Islet of Langerhans (tissue), 1 donor: ENCODE measurements around the gene OTOG.

Experiments used
- FAIRE-seq: peaks from one replicate; lab custom pipeline; 2011; peaks lifted over from hg19 to GRCh38; lab: Jason Lieb, UNC

The OTOG gene

GRCh38 chr11:17561111-17561415 is 14.0 kb downstream of the OTOG start:
- no peak for FAIRE-seq

DNA sequence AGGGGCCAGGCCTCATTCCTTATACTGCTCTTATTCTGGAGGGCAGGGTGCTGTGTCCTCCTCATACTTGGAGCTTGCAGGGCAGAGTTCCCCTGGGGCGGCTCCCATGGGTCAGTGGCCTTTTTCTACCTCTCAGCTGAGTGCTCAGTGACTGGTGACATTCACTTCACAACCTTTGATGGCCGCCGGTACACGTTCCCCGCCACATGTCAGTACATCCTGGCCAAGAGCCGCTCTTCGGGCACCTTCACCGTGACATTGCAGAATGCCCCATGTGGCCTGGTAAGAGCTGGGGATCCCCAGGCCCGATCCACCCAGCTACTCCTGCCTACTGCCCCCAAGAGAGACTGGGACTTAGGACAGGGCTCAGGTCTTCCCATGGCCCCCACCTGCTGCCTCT is 14.5 kb downstream of the OTOG start:
- FAIRE-seq, result no peak

DNA sequence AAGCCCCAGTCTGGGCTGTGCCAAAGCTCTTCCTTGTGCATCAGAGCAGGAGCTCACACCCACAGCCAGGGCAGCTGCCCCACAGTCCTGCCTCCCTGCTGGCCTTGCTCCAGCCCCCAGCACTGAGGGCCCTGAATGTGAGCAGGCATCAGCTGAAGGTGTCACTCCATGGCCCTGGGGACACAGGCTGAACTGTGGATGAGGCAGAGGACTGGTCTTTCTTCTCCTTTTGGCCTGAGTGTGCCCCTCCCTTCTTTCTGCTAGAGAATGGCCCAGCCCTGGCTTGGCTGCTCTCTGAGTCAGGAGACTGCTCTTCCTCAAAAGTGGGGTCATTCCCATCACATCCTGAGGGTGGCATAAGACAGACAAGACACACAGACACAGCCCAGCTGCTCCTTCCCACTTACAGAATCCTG is 16.2 kb downstream of the OTOG start:
- no peak for FAIRE-seq

GRCh38 chr11:17563961-17564686 is 17.1 kb downstream of the OTOG start:
- FAIRE-seq, result no peak

- FAIRE-seq, result no peak
Measured at GRCh38 chr11:17564687-17565042, 17.6 kb downstream of the OTOG start.

- no peak for FAIRE-seq
Measured at GRCh38 chr11:17568944-17569343, 21.9 kb downstream of the OTOG start.

DNA sequence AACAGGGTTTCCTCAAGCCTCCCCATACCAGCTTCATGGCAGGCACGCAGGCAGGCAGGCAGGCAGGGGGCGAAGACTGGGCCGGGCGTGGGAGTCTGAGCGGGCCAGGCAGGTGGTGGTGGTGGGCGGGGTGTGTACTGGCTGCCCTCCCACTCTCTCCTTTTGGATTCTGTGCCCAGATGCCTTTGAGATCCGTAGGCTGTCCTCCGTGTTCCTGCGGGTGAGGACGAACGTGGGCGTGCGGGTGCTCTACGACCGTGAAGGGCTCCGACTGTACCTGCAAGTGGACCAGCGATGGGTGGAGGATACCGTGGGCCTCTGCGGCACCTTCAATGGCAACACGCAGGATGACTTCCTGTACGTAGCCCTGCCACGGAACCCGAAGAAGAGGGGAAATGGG is 23.0 kb downstream of the OTOG start:
- no peak for FAIRE-seq

GRCh38 chr11:17571431-17572358 is 24.6 kb downstream of the OTOG start:
- no peak for FAIRE-seq

DNA sequence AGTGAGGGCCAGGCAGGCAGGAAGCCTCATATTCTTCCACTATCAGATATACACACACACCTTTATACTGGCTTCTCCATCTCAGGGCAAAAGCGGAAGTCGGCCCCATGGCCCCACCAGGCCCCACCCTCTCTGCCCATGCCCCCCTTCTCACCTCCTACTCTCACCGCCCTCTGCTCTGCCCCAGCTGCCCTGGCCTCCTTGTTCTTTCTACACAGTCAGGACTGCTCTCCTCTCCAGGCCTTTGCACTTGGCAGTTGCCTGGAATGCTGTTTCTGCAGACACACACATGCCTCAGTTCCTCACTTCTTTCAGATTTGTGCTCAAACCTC is 25.3 kb downstream of the OTOG start:
- FAIRE-seq, result no peak

- no peak for FAIRE-seq
Measured at GRCh38 chr11:17572791-17573460, 25.9 kb downstream of the OTOG start.

DNA sequence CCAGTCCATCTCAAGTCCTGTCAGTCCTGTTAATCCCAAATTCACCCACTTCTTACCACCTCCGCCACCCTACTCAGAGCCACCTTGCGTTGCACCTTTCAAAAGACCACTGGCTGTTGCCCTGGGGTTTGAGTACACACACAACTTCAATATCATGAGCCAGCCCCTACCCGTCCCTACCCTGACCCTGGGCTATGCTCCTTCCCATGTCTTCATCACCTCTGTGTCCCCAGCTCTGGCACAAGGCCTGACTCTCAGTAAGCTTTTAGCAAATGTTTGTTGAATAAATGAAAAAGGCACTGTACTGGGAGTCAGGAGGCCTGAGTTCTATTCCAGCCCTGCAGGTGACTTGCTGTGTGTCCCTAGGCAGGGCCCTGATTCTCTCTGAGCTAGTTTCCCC is 26.5 kb downstream of the OTOG start:
- FAIRE-seq, result no peak

DNA sequence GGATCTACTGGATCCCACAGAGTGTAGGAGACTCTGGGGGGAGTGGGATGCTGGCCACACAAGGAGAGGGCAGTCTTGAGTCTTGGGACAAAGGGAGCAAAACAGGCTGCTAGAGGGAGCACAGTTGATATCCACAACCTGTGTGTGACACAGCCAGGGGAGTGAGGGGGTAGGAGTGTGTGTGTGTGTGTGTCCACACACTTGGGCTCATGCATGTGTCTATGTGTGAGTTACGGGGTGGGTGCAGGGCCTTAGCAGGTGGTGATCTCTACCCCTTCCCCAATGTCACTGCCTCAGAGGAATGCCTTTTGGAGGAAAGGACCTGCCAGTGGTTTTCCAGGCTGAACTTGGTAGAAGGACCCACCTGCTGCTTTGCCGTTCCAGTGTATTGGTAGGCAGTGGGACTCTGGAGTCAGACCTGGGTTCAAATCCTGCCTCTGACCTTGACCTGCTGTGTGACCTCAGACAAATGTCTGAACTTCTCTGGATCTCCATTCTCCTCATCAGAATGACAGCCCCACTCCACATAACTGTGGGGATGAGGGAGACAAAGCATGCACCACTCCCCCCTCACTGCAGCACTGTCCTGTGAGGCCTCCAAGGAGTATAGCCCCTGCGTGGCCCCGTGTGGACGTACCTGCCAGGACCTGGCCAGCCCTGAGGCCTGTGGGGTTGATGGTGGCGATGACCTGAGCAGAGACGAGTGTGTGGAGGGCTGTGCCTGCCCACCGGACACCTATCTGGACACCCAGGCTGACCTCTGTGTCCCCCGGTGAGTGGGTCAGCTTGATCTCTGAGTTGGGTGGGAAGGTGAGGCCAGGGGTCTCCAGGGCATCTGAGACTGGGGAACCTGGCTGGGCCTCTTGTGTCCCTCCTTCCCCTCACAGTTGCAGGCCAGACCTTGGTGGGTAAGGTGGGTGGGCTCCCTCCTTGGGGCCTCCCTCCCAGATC is 27.4 kb downstream of the OTOG start:
- no peak for FAIRE-seq

GRCh38 chr11:17575431-17576425 is 28.7 kb downstream of the OTOG start:
- no peak for FAIRE-seq

- no peak for FAIRE-seq
Measured at GRCh38 chr11:17578296-17578695, 31.2 kb downstream of the OTOG start.

- FAIRE-seq, result no peak
Measured at GRCh38 chr11:17578958-17579357, 31.9 kb downstream of the OTOG start.

DNA sequence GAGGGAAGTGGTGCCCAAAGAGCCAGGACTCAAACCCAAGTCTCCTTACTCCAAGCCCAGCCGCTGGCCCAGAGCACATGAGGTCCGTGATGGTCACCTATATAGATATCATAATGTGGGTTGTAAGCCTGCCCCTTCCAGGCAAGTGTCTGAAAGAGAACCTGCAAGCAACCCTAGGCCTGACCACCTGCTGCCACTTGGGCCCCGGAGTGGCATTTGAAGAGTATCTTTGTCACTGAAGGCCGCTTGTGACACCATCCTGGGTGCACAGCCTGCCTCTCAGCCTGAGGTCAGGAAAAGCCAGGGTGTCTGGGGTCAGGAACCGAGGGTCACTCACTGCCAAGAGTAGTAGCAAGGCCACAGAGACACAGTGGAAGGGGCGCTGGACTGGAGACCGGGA is 32.4 kb downstream of the OTOG start:
- no peak for FAIRE-seq

DNA sequence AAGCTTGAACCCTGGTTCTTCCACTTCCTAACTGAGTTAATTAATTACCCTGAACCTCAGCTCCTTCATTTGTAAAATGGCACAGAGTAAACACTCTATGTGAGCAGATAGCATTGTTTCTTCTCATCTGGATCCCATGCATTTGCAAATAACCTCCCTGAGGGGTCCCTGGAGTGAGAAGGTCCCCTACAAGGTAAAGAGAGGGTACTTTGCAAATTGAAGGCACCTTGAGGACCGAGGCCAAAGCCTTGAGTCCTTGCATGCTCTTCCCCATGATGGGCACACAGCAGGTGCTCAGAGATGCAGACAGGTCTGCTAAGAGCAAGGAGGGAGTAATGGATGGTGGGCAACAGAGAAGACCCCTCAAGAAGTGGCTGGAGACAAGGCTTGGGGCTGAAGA is 33.2 kb downstream of the OTOG start:
- no peak for FAIRE-seq

- no peak for FAIRE-seq
Measured at GRCh38 chr11:17581036-17581731, 34.1 kb downstream of the OTOG start.

- no peak for FAIRE-seq
Measured at GRCh38 chr11:17581732-17582053, 34.6 kb downstream of the OTOG start.

DNA sequence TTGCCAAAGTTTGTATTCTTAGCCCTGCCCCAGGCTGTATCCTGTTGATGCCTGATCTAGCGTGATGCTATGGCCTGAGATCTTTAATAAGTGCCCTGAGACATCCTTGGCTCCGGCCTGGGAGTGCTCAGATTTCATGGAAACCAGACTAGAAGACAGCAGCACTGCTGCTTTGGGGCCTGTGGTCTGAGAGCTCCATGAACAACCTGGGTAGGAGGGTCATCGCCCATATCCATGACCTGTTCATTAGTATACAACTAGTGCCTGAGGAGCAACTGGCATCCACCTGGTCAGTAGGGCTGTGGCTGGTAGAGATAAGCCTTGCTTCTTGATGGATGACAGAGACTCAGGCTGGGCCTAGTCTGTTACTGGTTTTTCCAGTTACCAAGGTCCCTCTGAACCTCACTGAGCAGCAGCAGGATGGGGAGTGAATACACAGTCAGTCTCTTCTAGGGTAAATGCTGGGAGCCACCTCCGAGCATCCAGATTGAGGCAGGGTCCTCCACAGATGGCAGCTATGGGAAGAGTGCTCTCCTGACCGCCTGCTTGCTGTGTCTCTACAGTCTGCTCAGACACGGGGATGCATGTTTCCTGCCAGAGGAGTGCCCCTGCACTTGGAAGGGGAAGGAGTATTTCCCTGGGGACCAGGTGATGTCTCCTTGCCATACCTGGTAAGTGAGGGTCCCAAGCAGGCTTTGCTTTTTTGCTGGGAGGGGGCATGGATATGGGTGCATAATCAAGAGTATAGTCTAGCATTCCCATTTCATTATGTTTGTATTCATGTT is 39.0 kb downstream of the OTOG start:
- FAIRE-seq, result no peak
